ENCODE measurements around the gene SOCS7. TPM values are rescaled to one million over a fixed set of nuclear protein-coding genes. Genes with fewer than 3 reads are reported as not detected.
A peak's percentile ranks its signal among the peaks of the same experiment; 100 is the strongest.

SOCS7 gene
- total RNA-seq, 1 experiment from 2014 or later, result 29.2 TPM

GRCh38 chr17:38426441-38426840 lies 74.8 kb downstream of the SOCS7 start:
- Histone ChIP-seq H3K36me3 (ENCODE audit: control insufficient read depth, insufficient read depth, low read length) (no peaks in the 10 kb centered on the region), H3K4me1 (no peaks in the 10 kb centered on the region), H3K9me3 (no peaks in the 10 kb centered on the region), H3K27me3 (replicated peaks; ENCODE audit: control insufficient read depth, insufficient read depth, low read length) (no peaks in the 10 kb centered on the region), H3K4me3 (ENCODE audit: low read depth, low read length) (no peak overlapping the region)
- Mint-ChIP-seq H3K36me3 (ENCODE audit: insufficient read depth, unreplicated experiment) (no peaks in the 10 kb centered on the region), H3K27ac (ENCODE audit: unreplicated experiment) (no peak overlapping the region), H3K9me3 (ENCODE audit: unreplicated experiment) (no peaks in the 10 kb centered on the region), H3K4me1 (ENCODE audit: low read depth, unreplicated experiment) (peaks cover 7% of the 10 kb centered on the region), H3K4me3 (ENCODE audit: unreplicated experiment) (no peak overlapping the region), H3K27me3 (ENCODE audit: insufficient read depth, unreplicated experiment) (no peaks in the 10 kb centered on the region)
- TF ChIP-seq CTCF (IDR thresholded peaks at IDR 0.05; ENCODE audit: insufficient read depth in 1 of 2, low read depth in 1 of 2, low read length in 1 of 2, severe bottlenecking in 1 of 2, unreplicated experiment in 1 of 2), result no peak
- CTCF ChIA-PET, result interaction anchor here (0.5 to 1.3 kb wide), 3 partner anchors 12 to 190 kb away, joined by 3 to 4 read pairs (median 3); no protein-coding TSS in a partner anchor
- intact Hi-C loops (cut with micrococcal nuclease; ENCODE audit: unreplicated experiment), result loop anchor here (10.0 kb wide), 1 partner anchor 238 kb away; no protein-coding TSS in a partner anchor
- POLR2A ChIA-PET, result no interaction called here
- BruUV-seq (replicated peaks), result no TSS peak
- DNase-seq, result no peak

- no TSS peak for BruUV-seq (replicated peaks)
- TF ChIP-seq CTCF (IDR thresholded peaks at IDR 0.05; ENCODE audit: insufficient read depth in 1 of 2, low read depth in 1 of 2, low read length in 1 of 2, severe bottlenecking in 1 of 2, unreplicated experiment in 1 of 2), result no peak
- Mint-ChIP-seq H3K4me1 (ENCODE audit: low read depth, unreplicated experiment) (peaks cover 7% of the 10 kb centered on the region), H3K9me3 (ENCODE audit: unreplicated experiment) (no peaks in the 10 kb centered on the region), H3K27me3 (ENCODE audit: insufficient read depth, unreplicated experiment) (no peaks in the 10 kb centered on the region), H3K27ac (ENCODE audit: unreplicated experiment) (no peak overlapping the region), H3K36me3 (ENCODE audit: insufficient read depth, unreplicated experiment) (no peaks in the 10 kb centered on the region), H3K4me3 (ENCODE audit: unreplicated experiment) (peak overlapping the region; percentile 57)
- intact Hi-C loops (cut with micrococcal nuclease; ENCODE audit: unreplicated experiment), result loop anchor here (10.0 kb wide), 1 partner anchor 237 kb away; no protein-coding TSS in a partner anchor
- ChIA-PET POLR2A (interaction anchor here (0.6 kb wide), 1 partner anchor 77 kb away, joined by 3 read pairs; no protein-coding TSS in a partner anchor), CTCF (interaction anchor here (1.3 kb wide), 2 partner anchors 13 to 78 kb away, joined by 4 read pairs; no protein-coding TSS in a partner anchor)
- Histone ChIP-seq H3K9me3 (no peaks in the 10 kb centered on the region), H3K27me3 (replicated peaks; ENCODE audit: control insufficient read depth, insufficient read depth, low read length) (no peaks in the 10 kb centered on the region), H3K4me1 (no peaks in the 10 kb centered on the region), H3K4me3 (ENCODE audit: low read depth, low read length) (no peak overlapping the region), H3K36me3 (ENCODE audit: control insufficient read depth, insufficient read depth, low read length) (no peaks in the 10 kb centered on the region)
- DNase-seq, result no peak
Observed at GRCh38 chr17:38427160-38427949, 75.7 kb downstream of the SOCS7 start.

GRCh38 chr17:38428112-38428642 lies 76.5 kb downstream of the SOCS7 start, which contains the start of gene ARHGAP23:
Gene ARHGAP23 (plus strand): TSS chr17:38428464. CDS start chr17:38428486, 22 bp downstream.
- Histone ChIP-seq H3K36me3 (ENCODE audit: control insufficient read depth, insufficient read depth, low read length) (no peaks in the 10 kb centered on the region), H3K4me1 (no peaks in the 10 kb centered on the region), H3K4me3 (ENCODE audit: low read depth, low read length) (peak within 1 kb of the TSS; percentile 18), H3K9me3 (no peaks in the 10 kb centered on the region), H3K27me3 (replicated peaks; ENCODE audit: control insufficient read depth, insufficient read depth, low read length) (no peaks in the 10 kb centered on the region)
- H3K4me1 Mint-ChIP-seq (ENCODE audit: low read depth, unreplicated experiment), result peaks cover 7% of the 10 kb centered on the region
- H3K9me3 Mint-ChIP-seq (ENCODE audit: unreplicated experiment), result no peaks in the 10 kb centered on the region
- H3K27me3 Mint-ChIP-seq (ENCODE audit: insufficient read depth, unreplicated experiment), result no peaks in the 10 kb centered on the region
- no peak for TF ChIP-seq CTCF (IDR thresholded peaks at IDR 0.05; ENCODE audit: insufficient read depth in 1 of 2, low read depth in 1 of 2, low read length in 1 of 2, severe bottlenecking in 1 of 2, unreplicated experiment in 1 of 2)
- peak within 1 kb of the TSS; percentile 57 for H3K4me3 Mint-ChIP-seq (ENCODE audit: unreplicated experiment)
- H3K27ac Mint-ChIP-seq (ENCODE audit: unreplicated experiment), result no peak within 1 kb of the TSS
- H3K36me3 Mint-ChIP-seq (ENCODE audit: insufficient read depth, unreplicated experiment), result no peaks in the 10 kb centered on the region
- POLR2A ChIA-PET, result interaction anchor here (0.6 kb wide), 1 partner anchor 76 kb away, joined by 3 read pairs; no protein-coding TSS in a partner anchor
- intact Hi-C loops (cut with micrococcal nuclease; ENCODE audit: unreplicated experiment), result loop anchor here (10.0 kb wide), 1 partner anchor 237 kb away; no protein-coding TSS in a partner anchor
- CTCF ChIA-PET, result interaction anchor here (1.3 kb wide), 1 partner anchor 79 kb away, joined by 4 read pairs; no protein-coding TSS in a partner anchor
- no TSS peak for BruUV-seq (replicated peaks)
- peak in 1 of 2 experiments; percentile 39 for DNase-seq

All from Caco-2 (cell line).